AG09309 (cell line): ENCODE results near the gene SERPINB10.
"Not testable (repeated sequence)": the region's sequence is repeated elsewhere in the genome, so short reads cannot be mapped to it uniquely, and the experiment has no call there.

Experiments used
- DNase-seq: peaks from one replicate; pipeline ENCODE4 v3.0.0-alpha.2; 2010; ENCODE audit warnings: low read depth
- H3K4me3 ChIP-seq: 2 replicates; pipeline ENCODE4 v1.5.1; 2011; ENCODE audit warnings: mild to moderate bottlenecking, low read depth, low read length, moderate library complexity; ENCODE audit not compliant: control insufficient read depth
- CTCF ChIP-seq: IDR thresholded peaks from 2 replicates; pipeline ENCODE4 v1.5.1; 2011; ENCODE audit warnings: mild to moderate bottlenecking, low read depth, low read length, inconsistent platforms; ENCODE audit not compliant: insufficient read depth, control insufficient read depth; ENCODE audit errors: missing control alignments

SERPINB10 gene

GRCh38 chr18:63922049-63922448 is 14.3 kb downstream of the SERPINB10 start:
- TF ChIP-seq CTCF, result no peak
- no peak overlapping the region for H3K4me3 ChIP-seq
- no peak for DNase-seq

- no peak for TF ChIP-seq CTCF
- DNase-seq, result no peak
- H3K4me3 ChIP-seq, result no peak overlapping the region
Measured at GRCh38 chr18:63924551-63924950, 16.8 kb downstream of the SERPINB10 start.

- no peak for TF ChIP-seq CTCF
- no peak for DNase-seq
- H3K4me3 ChIP-seq, result no peak overlapping the region
Measured at GRCh38 chr18:63928331-63928730, 20.6 kb downstream of the SERPINB10 start.

GRCh38 chr18:63929369-63929768 is 21.6 kb downstream of the SERPINB10 start:
- not testable (repeated sequence) for DNase-seq, H3K4me3 ChIP-seq

GRCh38 chr18:63930773-63931354 is 23.1 kb downstream of the SERPINB10 start:
- DNase-seq, result no peak
- H3K4me3 ChIP-seq, result no peak overlapping the region
- no peak for TF ChIP-seq CTCF

- peak; percentile 77 for TF ChIP-seq CTCF
- no peak for DNase-seq
- H3K4me3 ChIP-seq, result peak overlapping the region; percentile 80
Measured at GRCh38 chr18:63936156-63936931, 28.6 kb downstream of the SERPINB10 start.

- no peak for DNase-seq
- no peak for TF ChIP-seq CTCF
- H3K4me3 ChIP-seq, result peak overlapping the region; percentile 80
Measured at GRCh38 chr18:63936932-63937393, 29.2 kb downstream of the SERPINB10 start.
